PC-3 (cell line): Measurements from ENCODE around the gene XPR1.

ENCODE experiments used
- EZH2 ChIP-seq: fragments of 300-600 bp; sonication (generic); IDR thresholded peaks from one replicate; pipeline ENCODE4 v1.6.1; 2017; ENCODE audit warnings: antibody characterized with exemption, mild to moderate bottlenecking, low read length; ENCODE audit not compliant: unreplicated experiment
- EZH2phosphoT487 ChIP-seq: fragments of 300-600 bp; sonication (generic); IDR thresholded peaks from 2 replicates; pipeline ENCODE4 v1.6.1; 2018; ENCODE audit warnings: mild to moderate bottlenecking, antibody characterized with exemption, low read length, borderline replicate concordance
- TF ChIP-seq, protein P1 (sequence below): fragments of 300-600 bp; sonication (generic); conservative IDR thresholded peaks from 2 replicates; pipeline ENCODE4 v1.5.1; 2017; ENCODE audit warnings: antibody characterized with exemption, low read depth, mild to moderate bottlenecking, low read length

DNA sequence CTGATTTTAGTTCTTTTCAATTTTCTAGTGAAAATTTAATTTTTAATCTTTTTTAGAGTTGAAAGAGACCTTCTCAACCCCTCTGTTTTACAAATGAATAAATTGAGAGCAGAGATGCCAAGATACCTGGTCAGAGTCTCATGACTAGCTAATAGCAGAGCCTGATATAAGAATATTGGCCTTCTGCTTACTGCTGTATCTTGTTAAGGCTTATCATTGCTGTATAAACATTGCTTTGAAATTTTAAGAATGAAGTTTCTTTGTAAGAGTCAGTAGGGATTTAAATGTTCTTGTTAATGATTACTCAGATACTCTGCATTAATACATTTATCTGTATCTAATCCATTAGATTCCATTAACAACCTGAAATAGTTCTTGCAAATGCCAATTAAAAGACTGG lies 9.8 kb downstream of the XPR1 start:
- TF ChIP-seq, protein P1, sequence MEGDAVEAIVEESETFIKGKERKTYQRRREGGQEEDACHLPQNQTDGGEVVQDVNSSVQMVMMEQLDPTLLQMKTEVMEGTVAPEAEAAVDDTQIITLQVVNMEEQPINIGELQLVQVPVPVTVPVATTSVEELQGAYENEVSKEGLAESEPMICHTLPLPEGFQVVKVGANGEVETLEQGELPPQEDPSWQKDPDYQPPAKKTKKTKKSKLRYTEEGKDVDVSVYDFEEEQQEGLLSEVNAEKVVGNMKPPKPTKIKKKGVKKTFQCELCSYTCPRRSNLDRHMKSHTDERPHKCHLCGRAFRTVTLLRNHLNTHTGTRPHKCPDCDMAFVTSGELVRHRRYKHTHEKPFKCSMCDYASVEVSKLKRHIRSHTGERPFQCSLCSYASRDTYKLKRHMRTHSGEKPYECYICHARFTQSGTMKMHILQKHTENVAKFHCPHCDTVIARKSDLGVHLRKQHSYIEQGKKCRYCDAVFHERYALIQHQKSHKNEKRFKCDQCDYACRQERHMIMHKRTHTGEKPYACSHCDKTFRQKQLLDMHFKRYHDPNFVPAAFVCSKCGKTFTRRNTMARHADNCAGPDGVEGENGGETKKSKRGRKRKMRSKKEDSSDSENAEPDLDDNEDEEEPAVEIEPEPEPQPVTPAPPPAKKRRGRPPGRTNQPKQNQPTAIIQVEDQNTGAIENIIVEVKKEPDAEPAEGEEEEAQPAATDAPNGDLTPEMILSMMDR = no peak
- TF ChIP-seq EZH2phosphoT487 (no peak), EZH2 (no peak)
